ENCODE results near the gene C1orf56. TPM values are rescaled to one million over a fixed set of nuclear protein-coding genes. Genes with fewer than 3 reads are reported as not detected.

The C1orf56 gene
- polyA plus RNA-seq, 2 of the 4 experiments (the other 2 are of a cell fraction), result 2.9 to 6.6 TPM

DNA sequence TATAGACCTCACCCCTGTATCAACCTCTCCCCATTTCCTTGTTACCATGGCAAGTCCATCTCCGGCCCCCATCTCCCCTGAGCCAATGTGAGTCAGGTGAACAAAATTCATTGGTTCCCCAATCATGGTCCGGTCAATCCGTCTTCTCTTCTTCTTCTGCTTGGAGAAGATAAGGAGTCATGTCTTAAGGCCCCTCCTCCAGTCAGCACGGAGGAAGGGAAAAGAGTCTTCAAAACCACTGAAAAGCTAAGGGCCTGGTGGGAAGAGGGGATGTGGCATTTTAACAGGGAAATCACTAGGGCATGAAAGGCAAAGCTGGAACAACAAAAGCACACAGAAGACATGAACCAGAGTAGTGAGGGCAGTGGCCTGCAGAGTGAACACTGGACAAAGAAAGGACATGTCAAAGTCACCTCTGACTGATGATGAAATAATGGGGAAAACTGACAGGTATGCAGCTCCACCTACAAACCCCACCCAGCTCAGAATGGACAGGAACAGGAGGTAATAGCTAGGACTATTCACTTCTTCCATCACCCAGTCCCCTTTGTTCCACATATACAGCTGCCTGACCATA, 7.5 kb downstream of the C1orf56 start:
- ChIA-PET POLR2A (no interaction called here), CTCF (interaction anchor here (1.2 to 2.3 kb wide), 5 partner anchors 8 to 54 kb away, joined by 3 to 7 read pairs (median 3); partner anchors contain the start of genes C1orf56 and GABPB2)
- Histone ChIP-seq H3K9me3 (no peaks in the 10 kb centered on the region), H3K4me3 (no peak overlapping the region), H3K27ac (no peak overlapping the region), H3K4me2 (no peak overlapping the region), H3K4me1 (peaks cover 31% of the 10 kb centered on the region)
- 95% methylated on average over 4 of the region's 4 CpGs for WGBS (ENCODE audit: missing lambda C conversion rate)
- no peak for FAIRE-seq
- no peak for ATAC-seq
- DNase-seq (ENCODE audit: low read depth in 1 of 2, low spot score in 1 of 2), result no peak
- TF ChIP-seq, protein P1, sequence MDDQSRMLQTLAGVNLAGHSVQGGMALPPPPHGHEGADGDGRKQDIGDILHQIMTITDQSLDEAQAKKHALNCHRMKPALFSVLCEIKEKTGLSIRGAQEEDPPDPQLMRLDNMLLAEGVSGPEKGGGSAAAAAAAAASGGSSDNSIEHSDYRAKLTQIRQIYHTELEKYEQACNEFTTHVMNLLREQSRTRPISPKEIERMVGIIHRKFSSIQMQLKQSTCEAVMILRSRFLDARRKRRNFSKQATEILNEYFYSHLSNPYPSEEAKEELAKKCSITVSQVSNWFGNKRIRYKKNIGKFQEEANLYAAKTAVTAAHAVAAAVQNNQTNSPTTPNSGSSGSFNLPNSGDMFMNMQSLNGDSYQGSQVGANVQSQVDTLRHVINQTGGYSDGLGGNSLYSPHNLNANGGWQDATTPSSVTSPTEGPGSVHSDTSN (IDR thresholded peaks at IDR 0.05), result no peak
- TF ChIP-seq, protein P2, sequence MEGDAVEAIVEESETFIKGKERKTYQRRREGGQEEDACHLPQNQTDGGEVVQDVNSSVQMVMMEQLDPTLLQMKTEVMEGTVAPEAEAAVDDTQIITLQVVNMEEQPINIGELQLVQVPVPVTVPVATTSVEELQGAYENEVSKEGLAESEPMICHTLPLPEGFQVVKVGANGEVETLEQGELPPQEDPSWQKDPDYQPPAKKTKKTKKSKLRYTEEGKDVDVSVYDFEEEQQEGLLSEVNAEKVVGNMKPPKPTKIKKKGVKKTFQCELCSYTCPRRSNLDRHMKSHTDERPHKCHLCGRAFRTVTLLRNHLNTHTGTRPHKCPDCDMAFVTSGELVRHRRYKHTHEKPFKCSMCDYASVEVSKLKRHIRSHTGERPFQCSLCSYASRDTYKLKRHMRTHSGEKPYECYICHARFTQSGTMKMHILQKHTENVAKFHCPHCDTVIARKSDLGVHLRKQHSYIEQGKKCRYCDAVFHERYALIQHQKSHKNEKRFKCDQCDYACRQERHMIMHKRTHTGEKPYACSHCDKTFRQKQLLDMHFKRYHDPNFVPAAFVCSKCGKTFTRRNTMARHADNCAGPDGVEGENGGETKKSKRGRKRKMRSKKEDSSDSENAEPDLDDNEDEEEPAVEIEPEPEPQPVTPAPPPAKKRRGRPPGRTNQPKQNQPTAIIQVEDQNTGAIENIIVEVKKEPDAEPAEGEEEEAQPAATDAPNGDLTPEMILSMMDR (IDR thresholded peaks at IDR 0.05), result no peak
- TF ChIP-seq FOSL2 (IDR thresholded peaks at IDR 0.05), result no peak
- TF ChIP-seq FOSL2 (CRISPR knock-in tag; IDR thresholded peaks at IDR 0.05), result no peak
- no peak for TF ChIP-seq SMC3 (IDR thresholded peaks at IDR 0.05)
- TF ChIP-seq ZSCAN20 (CRISPR knock-in tag; IDR thresholded peaks at IDR 0.05), result no peak
- TF ChIP-seq, protein P3, sequence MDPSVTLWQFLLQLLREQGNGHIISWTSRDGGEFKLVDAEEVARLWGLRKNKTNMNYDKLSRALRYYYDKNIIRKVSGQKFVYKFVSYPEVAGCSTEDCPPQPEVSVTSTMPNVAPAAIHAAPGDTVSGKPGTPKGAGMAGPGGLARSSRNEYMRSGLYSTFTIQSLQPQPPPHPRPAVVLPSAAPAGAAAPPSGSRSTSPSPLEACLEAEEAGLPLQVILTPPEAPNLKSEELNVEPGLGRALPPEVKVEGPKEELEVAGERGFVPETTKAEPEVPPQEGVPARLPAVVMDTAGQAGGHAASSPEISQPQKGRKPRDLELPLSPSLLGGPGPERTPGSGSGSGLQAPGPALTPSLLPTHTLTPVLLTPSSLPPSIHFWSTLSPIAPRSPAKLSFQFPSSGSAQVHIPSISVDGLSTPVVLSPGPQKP (IDR thresholded peaks at IDR 0.05; ENCODE audit: low read depth, low read length), result no peak
- no peak for TF ChIP-seq JUN (IDR thresholded peaks at IDR 0.05)
- no peak for TF ChIP-seq SREBF2 (IDR thresholded peaks at IDR 0.05)
- TF ChIP-seq MAZ (IDR thresholded peaks at IDR 0.05; ENCODE audit: borderline replicate concordance, low read depth, low read length), result no peak
- TF ChIP-seq CHD4 (IDR thresholded peaks at IDR 0.05; ENCODE audit: borderline replicate concordance), result no peak
- TF ChIP-seq PHF8 (IDR thresholded peaks at IDR 0.05; ENCODE audit: borderline replicate concordance, low read depth), result no peak

DNA sequence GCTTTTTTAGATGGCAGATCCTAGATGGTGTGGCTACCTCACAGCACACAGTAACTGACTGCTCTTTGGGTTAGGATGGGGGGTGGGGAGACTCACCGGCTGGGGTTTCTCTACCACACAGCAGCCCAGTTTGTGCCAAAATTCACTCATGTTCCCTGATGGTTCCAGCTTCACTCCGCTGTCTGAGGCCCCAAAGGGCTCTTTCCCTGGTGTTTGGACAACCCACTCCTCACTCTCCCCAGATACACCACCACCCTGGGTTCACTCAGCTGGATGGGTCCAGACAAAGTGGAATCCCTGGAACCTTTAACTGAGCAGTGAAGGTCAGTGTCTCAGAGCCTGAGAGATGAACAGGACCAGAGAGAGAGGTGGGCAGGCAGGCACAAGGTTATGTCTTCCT, 8.0 kb downstream of the C1orf56 start:
- Histone ChIP-seq H3K27ac (peak overlapping the region in 1 of 2 experiments; percentile 18; a peak in 1 of 6 replicates), H3K4me3 (no peak overlapping the region), H3K9me3 (no peaks in the 10 kb centered on the region), H3K4me2 (no peak overlapping the region), H3K4me1 (peaks cover 29% of the 10 kb centered on the region)
- WGBS (ENCODE audit: missing lambda C conversion rate), result 94% methylated on average over 1 of the region's 2 CpGs
- DNase-seq (ENCODE audit: low read depth in 1 of 2, low spot score in 1 of 2) (no peak), ATAC-seq (no peak), FAIRE-seq (no peak)
- POLR2A ChIA-PET, result no interaction called here
- TF ChIP-seq, protein P4, sequence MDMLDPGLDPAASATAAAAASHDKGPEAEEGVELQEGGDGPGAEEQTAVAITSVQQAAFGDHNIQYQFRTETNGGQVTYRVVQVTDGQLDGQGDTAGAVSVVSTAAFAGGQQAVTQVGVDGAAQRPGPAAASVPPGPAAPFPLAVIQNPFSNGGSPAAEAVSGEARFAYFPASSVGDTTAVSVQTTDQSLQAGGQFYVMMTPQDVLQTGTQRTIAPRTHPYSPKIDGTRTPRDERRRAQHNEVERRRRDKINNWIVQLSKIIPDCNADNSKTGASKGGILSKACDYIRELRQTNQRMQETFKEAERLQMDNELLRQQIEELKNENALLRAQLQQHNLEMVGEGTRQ (IDR thresholded peaks at IDR 0.05), result no peak
- TF ChIP-seq, protein P5, sequence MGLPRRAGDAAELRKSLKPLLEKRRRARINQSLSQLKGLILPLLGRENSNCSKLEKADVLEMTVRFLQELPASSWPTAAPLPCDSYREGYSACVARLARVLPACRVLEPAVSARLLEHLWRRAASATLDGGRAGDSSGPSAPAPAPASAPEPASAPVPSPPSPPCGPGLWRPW (IDR thresholded peaks at IDR 0.05), result no peak
- TF ChIP-seq HOXB13 (CRISPR knock-in tag; IDR thresholded peaks at IDR 0.05; ENCODE audit: low read depth) (no peak), KDM5A (IDR thresholded peaks at IDR 0.05) (no peak), CHD2 (IDR thresholded peaks at IDR 0.05; ENCODE audit: low read length, partially characterized antibody) (no peak), SMC3 (IDR thresholded peaks at IDR 0.05) (no peak), NPAS2 (CRISPR knock-in tag; IDR thresholded peaks at IDR 0.05; ENCODE audit: borderline replicate concordance) (no peak), RNF2 (IDR thresholded peaks at IDR 0.05; ENCODE audit: borderline replicate concordance, low read depth) (no peak), TFCP2L1 (CRISPR knock-in tag; IDR thresholded peaks at IDR 0.05) (no peak), SREBF2 (IDR thresholded peaks at IDR 0.05) (no peak), EHMT2 (IDR thresholded peaks at IDR 0.05; ENCODE audit: low read depth) (no peak)
- TF ChIP-seq, protein P2 (IDR thresholded peaks at IDR 0.05), result no peak
- CTCF ChIA-PET, result interaction anchor here (1.2 to 2.3 kb wide), 5 partner anchors 8 to 54 kb away, joined by 3 to 7 read pairs (median 3); partner anchors contain the start of genes C1orf56 and GABPB2
